IMR-90 (cell line): Measurements from ENCODE around the gene MCAM.

Source experiments
- BHLHE40 ChIP-seq: fragments of 150-350 bp; IDR thresholded peaks from 2 replicates; pipeline ENCODE4 v1.6.1; 2016; ENCODE audit warnings: mild to moderate bottlenecking, low read depth, low read length
- CHD1 ChIP-seq: IDR thresholded peaks from 2 replicates; pipeline ENCODE4 v1.6.1; 2012; ENCODE audit warnings: low read depth, low read length, improper control_type of control experiment
- CTCF ChIP-seq: conservative IDR thresholded peaks from 2 replicates; pipeline ENCODE4 v1.5.1; 2012; ENCODE audit warnings: mild to moderate bottlenecking, low read depth, low read length, improper control_type of control experiment
- FOS ChIP-seq: fragments of 150-350 bp; IDR thresholded peaks from 2 replicates; pipeline ENCODE4 v1.6.1; 2016; ENCODE audit warnings: low read depth, low read length
- POLR2A ChIP-seq: IDR thresholded peaks from 2 replicates; pipeline ENCODE4 v1.6.1; 2012; ENCODE audit warnings: mild to moderate bottlenecking, low read depth, low read length
- RAD21 ChIP-seq: IDR thresholded peaks from 2 replicates; pipeline ENCODE4 v1.6.1; 2012; ENCODE audit warnings: low read length, improper control_type of control experiment
- RCOR1 ChIP-seq: IDR thresholded peaks from 2 replicates; pipeline ENCODE4 v1.6.1; 2012; ENCODE audit warnings: mild to moderate bottlenecking, low read length, improper control_type of control experiment; ENCODE audit not compliant: insufficient replicate concordance
- RFX5 ChIP-seq: IDR thresholded peaks from 2 replicates; pipeline ENCODE4 v1.8.0; 2012; ENCODE audit warnings: low read depth, mild to moderate bottlenecking, low read length, moderate library complexity
- SMC3 ChIP-seq: fragments of 150-350 bp; IDR thresholded peaks from 2 replicates; pipeline ENCODE4 v1.6.1; 2016; ENCODE audit warnings: low read depth, mild to moderate bottlenecking, antibody characterized with exemption, low read length, moderate library complexity
- TF ChIP-seq, protein P1 (sequence below): fragments of 150-350 bp; IDR thresholded peaks from 2 replicates; pipeline ENCODE4 v1.6.1; 2017; ENCODE audit warnings: mild to moderate bottlenecking, antibody characterized with exemption, low read length, low read depth

- TF ChIP-seq RCOR1 (no peak), CTCF (no peak), CHD1 (no peak), POLR2A (no peak), RFX5 (no peak), SMC3 (no peak), FOS (no peak), BHLHE40 (no peak), RAD21 (no peak)
- TF ChIP-seq, protein P1, sequence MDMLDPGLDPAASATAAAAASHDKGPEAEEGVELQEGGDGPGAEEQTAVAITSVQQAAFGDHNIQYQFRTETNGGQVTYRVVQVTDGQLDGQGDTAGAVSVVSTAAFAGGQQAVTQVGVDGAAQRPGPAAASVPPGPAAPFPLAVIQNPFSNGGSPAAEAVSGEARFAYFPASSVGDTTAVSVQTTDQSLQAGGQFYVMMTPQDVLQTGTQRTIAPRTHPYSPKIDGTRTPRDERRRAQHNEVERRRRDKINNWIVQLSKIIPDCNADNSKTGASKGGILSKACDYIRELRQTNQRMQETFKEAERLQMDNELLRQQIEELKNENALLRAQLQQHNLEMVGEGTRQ = no peak
Measured at GRCh38 chr11:119363081-119363850, 46.3 kb upstream of the MCAM start.
